Renal pelvis (tissue), 4 donors: ENCODE data around the gene GXYLT2. TPM values are rescaled to one million over a fixed set of nuclear protein-coding genes. Genes with fewer than 3 reads are reported as not detected.

Experiments
- DNase-seq: peaks from one replicate; pipeline ENCODE4 v3.0.0-alpha.2; 2013
- polyA plus RNA-seq, 3 donors: library from polyadenylated mRNA; unstranded; fragments of 120-200 nt; gene quantifications; one replicate each; pipeline ENCODE4 v1.2.1, GENCODE V29; 2013; ENCODE audit not compliant: insufficient read length in 3 of 3

GXYLT2 gene
- polyA plus RNA-seq, 3 donors, result 11.3 to 13.3 (median 12.9) TPM

DNA sequence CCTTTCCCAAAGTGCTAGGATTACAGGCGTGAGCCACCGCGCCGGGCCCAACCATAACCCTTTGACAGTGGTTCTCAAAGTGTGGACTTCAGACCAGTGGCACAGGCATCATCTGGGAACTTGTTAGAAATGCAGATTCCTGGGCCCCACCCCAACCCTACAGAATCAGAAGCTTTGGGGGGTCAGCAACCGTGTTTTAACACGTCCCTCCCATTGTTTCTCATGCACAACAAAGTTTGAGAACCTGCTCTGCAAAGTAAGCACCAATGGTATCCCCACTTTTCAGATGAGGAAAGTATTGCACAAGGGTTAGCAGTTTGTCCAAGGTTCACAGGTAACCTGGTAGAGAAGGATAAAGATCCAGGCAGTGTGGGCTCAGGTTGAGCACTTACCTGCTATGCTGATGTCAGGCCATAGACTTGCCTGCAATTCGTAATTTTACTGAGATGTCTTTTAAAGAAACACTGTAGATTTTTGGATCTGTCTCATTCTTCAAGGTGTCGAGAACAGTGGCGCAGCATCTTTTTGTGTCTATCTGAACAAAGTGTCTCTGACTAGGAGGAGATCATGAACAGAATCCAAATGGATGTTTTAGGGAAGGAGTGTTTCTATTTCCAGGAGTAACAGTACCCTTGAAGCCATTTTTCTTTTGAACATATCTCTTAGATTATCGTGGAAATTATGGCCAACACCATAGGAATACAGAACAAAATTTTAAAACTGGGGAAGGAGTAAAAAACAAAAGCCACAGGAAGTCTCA, 2.5 kb downstream of the GXYLT2 start:
- DNase-seq, result no peak

DNA sequence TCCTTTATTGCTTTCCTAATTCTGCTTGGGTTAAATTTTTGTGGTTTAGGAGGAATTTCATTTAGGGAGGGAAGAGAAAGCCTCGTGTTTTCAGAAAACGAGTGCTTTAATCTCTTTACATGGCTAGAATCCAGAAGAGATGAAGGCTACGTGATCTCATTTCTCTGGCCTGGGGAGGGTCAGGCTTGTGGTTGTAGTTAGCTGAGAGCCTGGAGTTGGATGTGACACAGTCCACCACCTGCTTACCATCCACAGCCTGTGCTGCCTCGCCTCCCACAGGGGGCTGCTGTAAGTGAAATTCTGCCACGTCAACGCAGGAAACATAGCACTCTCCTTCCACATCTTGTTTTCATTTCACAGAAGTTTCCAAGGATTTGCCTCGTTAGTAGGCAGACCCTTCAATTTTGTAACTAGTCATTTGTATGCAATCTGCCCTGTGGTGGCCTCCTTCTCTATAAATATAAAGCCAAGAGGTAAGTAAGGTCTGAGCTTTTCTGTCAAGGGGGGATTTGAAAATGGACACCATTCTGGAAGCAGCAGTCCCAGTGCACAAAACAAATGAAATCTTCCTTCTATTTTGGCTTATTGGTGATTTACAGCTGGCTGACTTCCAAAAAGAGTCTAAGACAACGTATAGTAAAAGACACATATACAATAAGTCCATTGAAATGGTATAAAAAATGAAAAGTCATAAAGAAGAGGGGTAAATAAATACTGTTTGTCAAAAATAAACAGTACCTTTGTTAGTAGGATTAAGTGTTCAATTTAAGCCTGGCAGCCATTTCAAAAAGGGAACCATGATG, 3.4 kb downstream of the GXYLT2 start:
- DNase-seq, result no peak

DNA sequence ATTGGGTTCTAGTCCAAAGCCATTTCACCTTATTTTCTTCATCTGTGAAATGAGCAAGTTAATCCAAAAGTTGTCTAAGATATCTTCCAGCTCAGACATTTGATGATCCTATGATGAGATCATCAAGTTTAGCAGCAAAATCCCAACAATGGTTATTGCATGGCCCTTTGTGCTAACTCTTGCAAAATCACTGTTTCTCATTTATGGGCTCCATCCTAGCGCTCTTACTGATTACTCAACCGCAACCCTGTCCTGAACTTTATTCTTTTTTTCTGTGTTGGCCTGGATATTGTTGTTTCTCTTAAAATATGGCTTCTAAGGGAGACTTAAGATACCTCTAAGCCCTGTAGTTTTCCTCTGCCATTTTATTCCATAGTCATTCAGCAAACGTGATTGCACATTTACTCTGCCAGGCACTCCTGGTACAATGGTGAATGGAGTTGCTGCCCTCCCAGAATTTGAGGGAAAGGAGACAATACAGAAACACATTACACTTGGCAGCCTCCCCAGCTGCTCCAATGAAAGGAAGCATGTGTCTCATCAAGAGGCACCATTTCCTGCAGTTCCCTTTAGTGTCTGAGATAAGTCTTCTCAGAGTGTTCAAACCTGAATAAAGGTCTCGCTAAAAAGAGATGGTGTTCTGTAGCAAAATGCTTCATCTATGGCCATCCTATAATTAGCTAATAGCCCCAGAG, 4.4 kb downstream of the GXYLT2 start:
- DNase-seq, result no peak

DNA sequence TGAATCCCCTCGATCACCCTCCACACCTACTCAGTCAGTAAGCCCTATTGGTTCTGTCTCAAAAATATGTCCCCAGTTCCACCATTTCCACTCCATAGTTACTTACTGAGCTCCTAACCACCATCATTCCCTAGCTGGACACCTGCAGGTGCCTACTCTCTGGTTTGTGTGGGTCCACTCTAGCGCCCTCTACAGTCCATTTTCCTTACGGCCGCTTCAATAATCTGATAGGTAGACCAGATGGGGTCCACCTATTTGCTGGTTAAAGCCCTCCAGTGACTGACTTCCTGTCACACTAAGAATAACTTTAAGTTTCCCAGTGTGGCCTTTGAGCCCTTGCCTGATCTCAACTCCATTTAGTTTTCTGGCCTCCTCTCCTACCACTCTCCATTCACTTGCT, 5.0 kb downstream of the GXYLT2 start:
- no peak for DNase-seq

DNA sequence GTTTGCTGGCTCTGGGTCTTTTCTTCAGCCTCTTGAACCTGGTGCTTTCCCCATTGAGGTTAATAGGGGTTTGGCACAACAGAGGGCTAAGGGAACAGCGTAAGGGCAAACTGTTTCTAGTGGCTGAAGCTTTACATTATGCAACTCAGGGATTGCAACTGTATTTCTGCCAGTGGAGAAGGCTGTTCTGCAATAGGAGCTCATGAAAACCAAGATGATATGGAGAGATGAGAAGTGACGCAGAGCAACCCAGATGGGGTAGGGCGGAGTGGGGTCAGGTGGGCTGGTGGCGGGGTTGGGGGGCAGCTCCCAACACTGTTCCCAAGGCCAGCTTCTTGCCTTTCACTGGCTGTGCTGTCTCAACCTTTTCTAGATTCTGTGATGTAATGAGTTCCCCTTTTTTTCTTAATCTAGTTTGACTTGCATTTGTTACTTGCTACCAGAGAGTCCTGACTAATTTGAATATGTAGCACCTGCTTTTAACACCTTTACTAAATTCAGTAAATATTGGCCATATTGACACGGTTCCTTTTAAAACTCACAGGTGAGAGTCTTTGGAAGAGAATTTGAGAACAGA, 7.2 kb downstream of the GXYLT2 start:
- no peak for DNase-seq

DNA sequence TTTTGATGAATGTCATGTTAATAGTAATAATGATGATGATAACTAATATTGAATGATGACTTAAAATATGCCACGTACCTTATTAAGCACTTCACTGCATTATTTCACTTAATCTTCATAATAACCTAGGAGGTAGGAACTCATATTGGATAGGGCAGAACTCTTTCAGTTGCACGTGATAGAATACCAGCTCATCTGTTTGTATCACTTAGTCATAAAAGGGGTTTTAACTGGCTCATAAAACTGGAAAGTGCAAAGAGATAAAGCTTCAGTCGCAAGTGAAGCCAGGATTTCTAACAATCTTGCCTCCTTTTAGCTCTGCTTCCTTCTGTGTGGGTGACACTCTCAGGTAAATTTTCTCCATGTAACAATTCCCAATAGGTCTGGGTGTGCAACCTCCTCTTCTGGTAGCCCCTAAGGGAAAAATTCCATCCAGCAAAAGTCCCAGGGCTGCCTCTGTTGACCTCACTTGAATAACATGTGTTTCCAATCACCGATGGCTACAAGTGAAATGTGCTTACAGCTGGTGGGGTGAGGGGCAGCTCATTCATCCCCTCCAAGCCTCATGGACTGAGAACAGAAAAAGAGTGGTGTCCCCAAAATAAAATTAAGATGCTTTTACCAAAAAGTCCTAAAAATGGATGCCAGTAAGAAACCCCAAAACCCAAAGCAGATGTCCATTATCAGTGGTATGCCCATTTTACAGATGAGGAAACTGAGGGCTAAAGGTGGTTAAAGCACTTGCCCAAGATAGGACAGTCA, 9.3 kb downstream of the GXYLT2 start:
- no peak for DNase-seq

DNA sequence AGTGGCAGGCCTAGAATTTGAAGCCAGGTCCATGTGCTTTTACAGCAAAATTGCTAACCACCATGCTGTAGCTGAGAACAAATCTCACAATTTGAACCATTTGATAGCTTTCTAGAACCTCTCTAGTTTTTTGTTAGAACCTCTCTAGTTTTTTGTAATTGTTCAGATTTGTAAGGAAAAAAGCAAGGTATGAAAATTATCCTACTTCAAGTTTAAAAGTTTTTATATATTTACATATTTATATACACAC, 9.8 kb downstream of the GXYLT2 start:
- DNase-seq, result no peak

DNA sequence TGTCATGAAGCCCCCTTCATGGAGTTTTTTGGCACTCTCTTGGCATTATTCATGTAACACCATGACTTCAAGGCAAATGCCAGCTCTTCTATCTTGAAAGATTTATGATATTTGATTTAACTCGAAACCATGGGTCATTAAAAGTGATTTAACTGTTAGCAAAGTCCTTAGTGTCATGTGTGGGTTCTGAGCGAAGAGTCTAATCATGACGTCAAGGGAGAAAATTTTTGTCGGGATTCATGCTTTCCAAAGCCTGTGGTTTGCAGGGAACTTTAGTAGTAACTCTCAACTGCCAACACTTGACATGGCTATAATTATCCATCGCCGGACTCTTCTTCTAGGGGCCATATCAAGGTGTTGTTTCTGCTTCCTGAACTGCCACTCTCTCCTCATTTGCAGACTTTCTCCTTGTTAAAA, 11.5 kb downstream of the GXYLT2 start:
- DNase-seq, result no peak

DNA sequence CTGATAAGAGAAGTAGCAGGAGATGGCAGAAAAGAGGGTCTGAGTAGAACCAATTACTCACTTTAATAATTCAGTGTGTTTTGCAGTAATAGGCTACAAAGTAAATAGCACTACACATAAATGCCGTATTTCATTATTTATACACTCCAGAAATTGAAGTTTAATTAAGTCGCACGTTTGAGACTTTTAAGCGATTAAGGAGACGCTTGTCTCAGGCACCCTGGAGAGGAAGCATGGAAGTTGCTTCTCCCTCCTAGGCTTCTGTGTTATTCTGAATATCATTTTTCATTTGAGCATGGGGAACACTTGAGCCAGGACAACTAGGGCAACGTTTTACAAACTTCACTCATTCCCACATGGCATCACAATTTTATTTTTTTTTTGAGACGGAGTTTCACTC, 12.2 kb downstream of the GXYLT2 start:
- no peak for DNase-seq

DNA sequence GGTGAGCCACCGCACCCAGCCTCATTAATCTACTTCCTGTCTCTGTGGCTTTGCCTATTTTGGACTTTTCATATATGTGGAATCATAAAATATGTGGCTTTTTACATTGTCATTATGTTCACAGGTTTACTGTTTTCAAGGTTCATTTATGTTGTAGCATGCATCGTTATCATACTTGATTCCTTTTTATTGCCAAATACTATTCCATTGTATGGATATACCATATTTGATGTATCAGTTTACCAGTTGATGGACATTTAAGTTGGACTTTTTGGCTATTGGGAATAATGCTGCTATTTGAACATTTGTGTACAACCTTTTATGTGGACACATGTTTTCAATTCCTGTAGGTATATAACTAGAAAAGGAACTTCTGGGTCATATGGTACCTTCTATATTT, 14.0 kb downstream of the GXYLT2 start:
- no peak for DNase-seq

DNA sequence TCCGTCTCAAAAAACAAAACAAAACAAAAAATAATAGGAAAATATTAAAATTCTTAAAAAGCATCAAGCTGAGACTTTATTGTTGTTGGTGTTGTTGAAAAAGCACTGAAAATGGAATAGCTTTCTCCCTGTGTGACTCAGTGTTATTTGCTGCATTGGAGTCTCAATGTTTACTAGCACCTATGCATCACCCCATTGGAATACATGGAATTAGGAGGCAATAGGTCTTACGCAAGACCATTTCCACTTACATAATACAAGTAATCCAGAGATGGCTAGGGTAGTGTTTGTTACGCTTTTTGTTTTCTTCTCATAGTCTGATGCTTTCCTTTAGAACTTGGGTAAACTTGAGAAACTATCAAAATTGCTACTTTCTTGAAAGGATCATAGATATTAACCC, 15.2 kb downstream of the GXYLT2 start:
- no peak for DNase-seq

DNA sequence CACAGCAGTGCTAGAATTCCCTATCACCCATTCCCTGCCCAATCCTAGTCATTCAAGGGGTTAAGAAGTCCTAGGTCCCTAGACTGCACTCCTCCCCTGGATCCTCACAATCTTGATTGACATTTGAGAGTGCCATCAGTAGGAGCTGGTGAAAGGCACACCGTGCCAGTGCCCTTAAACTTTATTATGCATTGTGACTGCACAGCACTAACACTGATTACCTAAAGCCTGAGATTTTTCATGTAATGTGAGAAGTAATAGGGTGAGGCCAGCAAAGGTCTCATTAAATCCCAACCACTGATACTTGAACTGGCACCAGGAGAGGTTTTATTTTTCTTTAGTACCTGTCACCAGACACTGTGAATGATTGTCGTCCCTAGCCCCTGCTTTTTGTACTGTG, 16.3 kb downstream of the GXYLT2 start:
- DNase-seq, result peak; percentile 79

DNA sequence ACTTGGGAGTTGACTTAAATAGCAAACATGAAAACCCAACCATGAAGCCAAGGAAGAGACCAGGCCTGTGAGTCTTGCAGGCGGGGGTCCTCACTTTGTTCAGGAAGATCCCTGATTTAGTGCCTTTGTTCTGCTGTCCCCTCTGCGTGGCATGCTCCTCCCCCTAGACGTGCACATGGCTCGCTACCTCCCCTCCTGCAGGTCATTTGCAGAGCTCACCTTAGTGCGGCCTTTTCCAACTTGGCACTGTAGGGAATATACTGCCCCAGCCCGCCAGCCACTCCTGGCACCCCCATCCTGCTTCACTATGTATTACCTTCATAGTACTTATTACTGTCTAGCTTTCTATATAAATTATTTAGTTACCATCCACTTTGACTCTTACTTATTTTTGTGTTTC, 18.3 kb downstream of the GXYLT2 start:
- no peak for DNase-seq

DNA sequence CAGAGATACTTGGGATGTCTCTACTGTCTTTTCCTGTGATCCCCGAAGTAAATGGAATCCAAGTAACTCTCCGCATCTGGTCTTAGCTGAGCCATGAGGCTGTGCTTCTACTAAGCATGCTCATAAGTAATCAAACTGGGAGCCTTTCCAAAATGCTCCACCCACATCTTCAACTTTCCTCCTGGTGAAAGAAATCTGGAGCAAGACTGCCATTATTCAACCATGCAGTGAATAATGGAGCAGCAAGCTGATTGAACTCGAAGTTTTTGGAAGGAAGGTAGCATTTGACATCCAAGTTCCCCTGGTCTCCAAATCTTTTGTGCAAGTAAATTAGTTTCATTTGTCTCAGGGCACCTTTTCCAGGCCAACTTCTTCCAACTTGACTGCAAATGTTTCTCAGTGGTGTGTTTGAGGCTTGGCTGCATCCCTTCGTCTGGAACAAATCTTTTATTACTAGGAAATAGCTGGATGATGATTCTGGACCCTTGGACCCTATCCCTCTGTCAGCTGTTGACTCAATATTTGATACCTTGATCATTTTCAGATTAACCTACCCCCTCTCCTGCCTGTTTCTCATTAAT, 19.4 kb downstream of the GXYLT2 start:
- no peak for DNase-seq

DNA sequence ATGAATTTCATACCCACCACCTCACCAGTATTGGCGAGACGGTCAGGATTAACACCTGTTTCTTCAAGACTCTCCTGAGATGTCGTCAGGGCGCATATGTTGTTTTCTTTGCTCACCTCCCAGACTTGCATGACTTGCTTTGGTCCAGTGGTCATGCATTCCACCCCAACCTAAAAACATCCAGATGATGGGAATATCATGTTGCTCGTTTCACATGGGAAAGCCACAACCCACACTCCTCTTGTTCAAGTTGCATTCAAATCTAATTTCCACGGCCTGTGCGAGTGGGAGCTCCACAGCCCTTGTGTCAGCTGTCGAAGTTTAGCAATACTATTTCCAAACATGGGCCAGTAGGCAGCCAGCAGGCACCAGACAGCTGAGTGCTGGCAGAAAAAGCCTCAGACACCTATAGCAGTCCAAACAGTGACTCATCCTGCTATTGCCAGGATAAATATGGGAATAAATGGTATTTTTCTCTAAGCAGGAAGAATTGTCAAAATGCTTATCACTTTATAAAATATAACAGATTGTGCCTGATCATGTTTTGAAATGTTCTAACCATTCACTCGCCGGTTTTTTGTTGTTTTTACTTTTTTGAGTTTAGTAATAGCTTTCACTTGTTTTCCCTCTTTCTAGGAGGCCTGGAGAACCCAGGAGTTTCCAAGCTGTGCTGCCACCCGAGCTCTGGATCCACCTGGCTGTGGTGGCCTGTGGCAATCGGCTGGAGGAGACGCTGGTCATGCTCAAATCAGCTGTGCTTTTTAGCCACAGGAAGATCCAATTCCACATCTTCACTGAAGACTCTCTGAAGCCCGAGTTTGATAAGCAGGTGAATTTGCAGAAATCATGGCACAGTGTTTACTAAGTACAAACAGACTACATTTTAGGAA, 20.1 kb downstream of the GXYLT2 start:
- DNase-seq, result no peak

DNA sequence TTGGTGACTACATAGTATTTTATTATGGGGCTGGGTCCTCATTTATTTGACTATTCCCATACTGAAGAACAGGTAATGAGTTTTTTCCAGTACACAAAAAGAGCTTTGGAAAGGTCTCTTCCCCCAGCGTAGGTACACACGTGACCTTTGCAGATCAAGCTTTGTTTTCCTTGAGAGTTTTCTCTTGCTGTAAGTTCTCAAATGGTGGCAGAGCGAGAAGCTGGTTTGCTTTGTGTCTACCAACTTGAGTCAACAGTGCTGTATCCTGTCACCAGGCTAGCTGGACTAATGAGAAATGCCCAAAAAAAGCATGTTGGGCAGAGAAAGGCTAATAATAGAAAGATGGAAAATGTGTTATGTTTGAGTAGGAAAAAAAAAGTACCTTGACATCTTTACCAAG, 21.7 kb downstream of the GXYLT2 start:
- DNase-seq, result no peak

DNA sequence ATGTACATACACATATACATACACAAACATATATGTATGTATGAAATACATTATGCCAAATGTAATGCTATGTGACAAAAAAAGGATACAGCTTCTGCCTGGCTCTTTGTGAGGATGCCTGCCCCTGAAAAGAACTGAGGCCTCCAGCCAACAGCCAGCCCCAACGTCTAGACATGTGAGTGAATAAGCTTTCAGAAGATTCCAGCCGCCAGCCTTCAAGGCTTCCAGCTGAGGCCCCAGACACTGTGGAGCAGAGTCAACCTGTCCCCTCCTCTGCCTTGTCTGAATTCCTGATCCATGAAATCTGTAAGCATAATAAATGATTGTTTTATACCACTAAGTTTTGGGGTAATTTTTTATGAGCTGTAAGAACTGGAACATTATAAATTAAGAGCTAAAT, 24.7 kb downstream of the GXYLT2 start:
- no peak for DNase-seq

DNA sequence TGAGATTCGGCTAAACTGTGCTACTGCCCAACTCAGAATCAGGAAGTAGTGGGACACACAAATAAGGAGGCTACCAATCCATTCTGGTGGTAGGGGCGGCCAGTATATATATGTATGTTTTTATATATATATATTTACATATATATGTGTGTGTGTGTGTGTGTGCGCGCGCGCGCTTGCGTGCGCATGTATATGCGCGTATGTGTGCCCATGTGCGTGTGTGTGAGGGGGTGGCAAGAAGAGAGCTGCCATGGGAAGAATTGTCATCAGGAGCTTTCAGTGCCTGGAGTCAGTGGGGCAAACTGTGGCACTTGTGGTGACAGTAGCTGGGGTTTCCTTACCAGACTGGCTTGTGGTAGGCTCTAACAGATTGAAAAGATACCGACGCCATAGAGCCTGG, 26.5 kb downstream of the GXYLT2 start:
- no peak for DNase-seq

DNA sequence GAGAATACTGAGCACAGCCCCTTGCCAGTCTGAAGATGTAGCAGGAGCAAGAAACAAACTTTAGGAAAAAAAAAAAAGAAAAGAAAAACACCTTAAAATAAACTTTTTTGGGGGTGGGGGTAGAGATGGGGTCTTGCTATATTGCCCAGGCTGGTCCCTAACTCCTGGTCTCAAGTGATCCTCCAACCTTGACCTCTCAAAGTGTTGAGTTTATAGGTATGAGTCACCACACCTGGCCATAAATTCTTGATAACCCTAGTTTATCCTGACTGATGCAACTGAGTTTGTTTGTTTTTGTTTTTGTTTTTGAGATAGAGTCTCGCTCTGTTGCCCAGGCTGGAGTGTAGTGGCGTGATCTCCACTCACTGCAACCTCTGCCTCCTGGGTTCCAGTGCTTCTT, 28.4 kb downstream of the GXYLT2 start:
- no peak for DNase-seq

DNA sequence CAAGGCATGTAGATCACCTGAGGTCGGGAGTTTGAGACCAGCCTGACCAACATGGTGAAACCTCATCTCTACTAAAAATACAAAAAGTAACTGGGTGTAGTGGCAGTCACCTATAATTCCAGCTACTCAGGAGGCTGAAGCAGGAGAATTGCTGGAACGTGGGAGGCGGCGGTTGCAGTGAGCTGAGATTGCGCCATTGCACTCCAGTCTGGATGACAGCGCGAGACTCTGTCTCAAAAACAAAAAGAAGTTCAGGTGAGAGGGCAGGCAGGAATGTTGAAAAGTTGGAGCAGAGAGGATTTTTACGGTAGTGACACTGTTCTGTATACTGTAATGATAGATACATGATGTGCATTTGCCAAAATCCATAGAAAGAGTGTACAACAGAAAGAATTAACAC, 31.7 kb downstream of the GXYLT2 start:
- no peak for DNase-seq

DNA sequence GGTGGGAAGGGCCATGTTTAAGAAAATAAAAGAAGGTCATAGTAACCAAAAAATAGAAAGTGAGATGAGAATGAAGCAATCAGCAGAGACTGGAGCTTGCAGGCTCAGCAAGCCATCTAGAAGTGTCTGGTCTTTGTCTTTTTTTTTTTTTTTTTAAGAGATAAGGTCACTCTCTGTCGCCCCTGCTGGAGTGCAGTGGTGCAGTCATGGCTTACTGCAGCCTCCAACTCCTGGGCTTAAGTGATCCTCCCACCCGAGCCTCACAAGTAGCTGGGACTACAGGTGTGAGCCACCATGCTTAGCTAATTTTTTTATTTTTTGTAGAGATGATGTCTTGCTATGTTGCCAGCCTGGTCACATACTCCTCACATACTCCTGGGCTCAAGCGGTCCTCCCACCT, 36.2 kb downstream of the GXYLT2 start:
- no peak for DNase-seq
